BJ (cell line): Measurements from ENCODE around the gene RSPO3. TPM values are rescaled to one million over a fixed set of nuclear protein-coding genes. Genes with fewer than 3 reads are reported as not detected.

Source experiments
- CTCF ChIA-PET: fragments of 350-600 bp; formaldehyde crosslinking; extraction: SDS; loops from one replicate; lab custom pipeline; 2021; ENCODE audit warnings: antibody characterized with exemption, inconsistent platforms; lab: Yijun Ruan, JAX
- POLR2A ChIA-PET: fragments of 300-600 bp; sonication (Branson Sonifier 250); formaldehyde crosslinking; extraction: SDS; loops from one replicate; lab custom pipeline; 2021; ENCODE audit warnings: antibody characterized with exemption; lab: Charles Lee
- DNase-seq: peaks from one replicate; pipeline ENCODE4 v3.0.0-alpha.2; 2011; ENCODE audit warnings: low read depth
- H3K27me3 ChIP-seq: 2 replicates; pipeline ENCODE4 v1.6.0; 2011; ENCODE audit warnings: low read length; ENCODE audit not compliant: control insufficient read depth, insufficient read depth
- H3K36me3 ChIP-seq: 2 replicates; pipeline ENCODE4 v1.5.1; 2011; ENCODE audit warnings: low read length; ENCODE audit not compliant: control insufficient read depth, insufficient read depth
- H3K4me3 ChIP-seq: 2 replicates; pipeline ENCODE4 v1.5.1; 2011; ENCODE audit warnings: low read depth, mild to moderate bottlenecking, control low read depth, low read length
- polyA plus RNA-seq: library from polyadenylated mRNA; depleted of rRNA; stranded (reverse); fragments of >200 nt; gene quantifications from 2 replicates; pipeline ENCODE4 v1.2.3, GENCODE V29; 2011
- TF ChIP-seq, protein P1 (sequence below): IDR thresholded peaks from 2 replicates; pipeline ENCODE4 v1.5.1; 2011; ENCODE audit warnings: low read depth, mild to moderate bottlenecking, control low read depth, inconsistent platforms, low read length, moderate library complexity; ENCODE audit not compliant: insufficient read depth

RSPO3 gene
- polyA plus RNA-seq, 1 experiment = not detected

DNA sequence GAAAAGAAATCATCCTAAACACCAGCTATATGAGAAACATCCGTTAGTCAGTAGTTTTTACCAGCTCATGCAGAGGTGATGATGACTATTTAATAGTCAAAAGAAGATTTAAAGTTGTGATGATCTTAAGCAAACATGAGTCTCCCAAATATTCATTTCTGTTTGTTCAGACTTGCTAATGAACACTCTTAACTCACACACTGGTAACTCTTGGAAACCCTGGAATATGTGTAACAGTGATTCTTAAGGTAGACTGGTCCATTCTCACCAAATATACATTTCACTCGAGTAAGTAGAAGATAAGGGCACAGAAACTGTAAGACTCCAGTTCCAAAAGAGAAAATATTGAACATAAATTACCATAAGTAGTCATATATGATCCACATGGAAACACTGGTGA is 29.1 kb downstream of the RSPO3 start:
- POLR2A ChIA-PET = no interaction called here
- CTCF ChIA-PET = interaction anchor here (1.6 kb wide), 1 partner anchor 17 kb away, joined by 5 read pairs; no protein-coding TSS in a partner anchor
- H3K36me3 ChIP-seq = no peaks in the 10 kb centered on the region
- TF ChIP-seq, protein P1, sequence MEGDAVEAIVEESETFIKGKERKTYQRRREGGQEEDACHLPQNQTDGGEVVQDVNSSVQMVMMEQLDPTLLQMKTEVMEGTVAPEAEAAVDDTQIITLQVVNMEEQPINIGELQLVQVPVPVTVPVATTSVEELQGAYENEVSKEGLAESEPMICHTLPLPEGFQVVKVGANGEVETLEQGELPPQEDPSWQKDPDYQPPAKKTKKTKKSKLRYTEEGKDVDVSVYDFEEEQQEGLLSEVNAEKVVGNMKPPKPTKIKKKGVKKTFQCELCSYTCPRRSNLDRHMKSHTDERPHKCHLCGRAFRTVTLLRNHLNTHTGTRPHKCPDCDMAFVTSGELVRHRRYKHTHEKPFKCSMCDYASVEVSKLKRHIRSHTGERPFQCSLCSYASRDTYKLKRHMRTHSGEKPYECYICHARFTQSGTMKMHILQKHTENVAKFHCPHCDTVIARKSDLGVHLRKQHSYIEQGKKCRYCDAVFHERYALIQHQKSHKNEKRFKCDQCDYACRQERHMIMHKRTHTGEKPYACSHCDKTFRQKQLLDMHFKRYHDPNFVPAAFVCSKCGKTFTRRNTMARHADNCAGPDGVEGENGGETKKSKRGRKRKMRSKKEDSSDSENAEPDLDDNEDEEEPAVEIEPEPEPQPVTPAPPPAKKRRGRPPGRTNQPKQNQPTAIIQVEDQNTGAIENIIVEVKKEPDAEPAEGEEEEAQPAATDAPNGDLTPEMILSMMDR = no peak
- DNase-seq = no peak
- H3K4me3 ChIP-seq = no peak overlapping the region
- peaks cover 5% of the 10 kb centered on the region for H3K27me3 ChIP-seq

GRCh38 chr6:127148511-127148910 is 30.0 kb downstream of the RSPO3 start:
- TF ChIP-seq, protein P1 = no peak
- H3K36me3 ChIP-seq = no peaks in the 10 kb centered on the region
- H3K27me3 ChIP-seq = peaks cover 5% of the 10 kb centered on the region
- H3K4me3 ChIP-seq = no peak overlapping the region
- ChIA-PET POLR2A (no interaction called here), CTCF (no interaction called here)
- DNase-seq = no peak

GRCh38 chr6:127154509-127154908 is 36.0 kb downstream of the RSPO3 start:
- ChIA-PET POLR2A (no interaction called here), CTCF (interaction anchor here (1.1 kb wide), 1 partner anchor 24 kb away, joined by 3 read pairs; no protein-coding TSS in a partner anchor)
- Histone ChIP-seq H3K4me3 (no peak overlapping the region), H3K36me3 (no peaks in the 10 kb centered on the region), H3K27me3 (peaks cover 7% of the 10 kb centered on the region)
- DNase-seq = no peak
- TF ChIP-seq, protein P1 = no peak

DNA sequence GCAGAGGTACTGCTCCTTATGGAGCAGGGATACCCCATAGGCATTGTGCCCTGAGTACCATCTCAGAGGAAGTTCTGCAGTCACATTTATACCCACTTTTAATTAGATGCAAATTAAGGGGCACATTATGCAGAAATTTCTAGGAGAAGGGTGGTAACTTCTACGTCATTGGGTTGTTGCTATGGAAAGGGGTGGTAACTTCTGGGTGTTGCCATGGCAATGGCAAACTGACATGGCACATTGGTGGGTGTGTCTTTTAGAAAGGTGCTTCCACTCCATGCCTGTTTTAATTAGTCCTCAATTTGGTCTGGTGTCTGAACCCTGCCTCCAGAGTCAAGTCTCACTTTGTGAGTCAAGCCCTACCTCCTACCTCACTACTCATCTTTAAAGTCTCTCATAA is 42.0 kb downstream of the RSPO3 start:
- TF ChIP-seq, protein P1 = no peak
- Histone ChIP-seq H3K36me3 (no peaks in the 10 kb centered on the region), H3K4me3 (no peak overlapping the region), H3K27me3 (no peaks in the 10 kb centered on the region)
- CTCF ChIA-PET = no interaction called here
- POLR2A ChIA-PET = no interaction called here
- no peak for DNase-seq

- Histone ChIP-seq H3K4me3 (no peak overlapping the region), H3K27me3 (peaks cover 2% of the 10 kb centered on the region; the same call in 1 of the 2 replicates), H3K36me3 (no peaks in the 10 kb centered on the region)
- no peak for DNase-seq
- ChIA-PET POLR2A (no interaction called here), CTCF (interaction anchor here (0.7 kb wide), 1 partner anchor 103 kb away, joined by 3 read pairs; no protein-coding TSS in a partner anchor)
- TF ChIP-seq, protein P1 = no peak
Measured at GRCh38 chr6:127162836-127163235, 44.4 kb downstream of the RSPO3 start.
